GM23248 (cell line): Measurements from ENCODE around the gene CCBE1.

Experiments
- EZH2 ChIP-seq: fragments of 200-600 bp; sonication (generic); IDR thresholded peaks from 2 replicates; pipeline ENCODE4 v1.6.1; 2018; ENCODE audit warnings: antibody characterized with exemption, mild to moderate bottlenecking; ENCODE audit not compliant: insufficient read depth, poor library complexity, severe bottlenecking
- EZH2phosphoT487 ChIP-seq: fragments of 200-600 bp; sonication (generic); IDR thresholded peaks from 2 replicates; pipeline ENCODE4 v1.6.1; 2018; ENCODE audit warnings: antibody characterized with exemption, moderate library complexity, mild to moderate bottlenecking, low read depth; ENCODE audit not compliant: insufficient read depth

DNA sequence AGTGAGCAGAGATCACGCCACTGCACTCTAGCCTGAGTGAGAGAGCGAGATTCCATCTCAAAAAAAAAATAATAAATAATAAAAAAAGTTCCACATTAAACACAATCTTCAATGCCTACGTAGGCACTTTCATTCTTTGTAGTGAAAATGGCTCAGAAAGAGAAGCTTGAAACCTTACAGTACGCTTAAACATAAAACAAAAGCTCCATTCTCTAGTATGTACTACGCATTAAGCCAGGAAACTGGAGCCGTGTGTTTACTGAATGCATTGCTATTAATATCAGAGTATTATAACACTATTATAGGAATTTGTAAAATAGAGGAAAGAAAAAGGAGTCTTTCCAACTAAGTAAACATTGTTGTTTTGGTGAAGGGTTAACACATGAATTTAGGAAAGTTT lies 296.8 kb downstream of the CCBE1 start:
- TF ChIP-seq EZH2 (no peak), EZH2phosphoT487 (no peak)
